H1 (cell line): ENCODE results near the gene POC1B. TPM values are rescaled to one million over a fixed set of nuclear protein-coding genes. Genes with fewer than 3 reads are reported as not detected.

Experiments used
- CTCF ChIA-PET: fragments of 300-600 bp; sonication (Branson Sonifier 250); formaldehyde crosslinking; loops from one replicate; lab custom pipeline; 2021; ENCODE audit not compliant: partially characterized antibody; lab: Charles Lee
- POLR2A ChIA-PET: fragments of 300-600 bp; sonication (Branson Sonifier 250); formaldehyde crosslinking; loops from one replicate; lab custom pipeline; 2021; ENCODE audit warnings: inconsistent platforms; ENCODE audit not compliant: partially characterized antibody; lab: Charles Lee
- DNase-seq, 2 experiments: peaks; one replicate each; pipeline versions ENCODE4 v3.0.0 to v3.0.0-alpha.2; 2010 to 2022; ENCODE audit warnings: low spot score in 2 of 2, low read depth in 1 of 2, mixed read lengths in 1 of 2
- FAIRE-seq: peaks from 2 replicates; lab custom pipeline; 2011; peaks lifted over from hg19 to GRCh38; lab: Jason Lieb, UNC
- H2AFZ ChIP-seq: 2 replicates; pipeline ENCODE4 v1.8.1; 2012; ENCODE audit warnings: low read length, inconsistent platforms
- H2AK5ac ChIP-seq: 2 replicates; pipeline ENCODE4 v1.6.1; 2013; ENCODE audit warnings: low read depth, low read length
- H2BK120ac ChIP-seq: replicated peaks from 2 replicates; pipeline ENCODE3; 2013; ENCODE audit warnings: low read depth, low read length, inconsistent platforms
- H2BK12ac ChIP-seq: 2 replicates; pipeline ENCODE4 v1.6.1; 2013; ENCODE audit warnings: low read depth, low read length
- H2BK15ac ChIP-seq: 2 replicates; pipeline ENCODE4 v1.6.1; 2013; ENCODE audit warnings: low read length
- H2BK20ac ChIP-seq: 2 replicates; pipeline ENCODE4 v1.6.1; 2013; ENCODE audit warnings: low read length
- H2BK5ac ChIP-seq: 2 replicates; pipeline ENCODE4 v1.6.1; 2013; ENCODE audit warnings: low read depth, low read length
- H3K14ac ChIP-seq: 2 replicates; pipeline ENCODE4 v1.6.1; 2013; ENCODE audit warnings: inconsistent platforms; ENCODE audit not compliant: insufficient read length
- H3K18ac ChIP-seq: 2 replicates; pipeline ENCODE4 v1.6.1; 2013; ENCODE audit warnings: low read length; ENCODE audit errors: extremely low read depth
- H3K23ac ChIP-seq: 2 replicates; pipeline ENCODE4 v1.6.1; 2013; ENCODE audit warnings: inconsistent platforms; ENCODE audit not compliant: insufficient read length
- H3K23me2 ChIP-seq: 2 replicates; pipeline ENCODE4 v1.6.1; 2013; ENCODE audit warnings: low read depth, low read length
- H3K27ac ChIP-seq: 2 replicates; pipeline ENCODE4 v1.6.1; 2011; ENCODE audit warnings: low read depth, low read length, inconsistent platforms
- H3K27me3 ChIP-seq, 4 experiments: replicated peaks in 1 of 4; 1 replicate in 1 of 4; 2 replicates in 3 of 4; pipeline versions ENCODE4 v1.6.1 to v1.8.1; 2011 to 2013; ENCODE audit warnings: low read length in 3 of 4, mild to moderate bottlenecking in 3 of 4, inconsistent platforms in 2 of 4, mixed read lengths in 2 of 4, moderate library complexity in 1 of 4; ENCODE audit not compliant: control insufficient read depth in 3 of 4, insufficient read depth in 3 of 4; ENCODE audit errors: extremely low read depth in 1 of 4
- H3K36me3 ChIP-seq, 4 experiments: 2 replicates each; pipeline versions ENCODE4 v1.6.1 to v1.8.1; 2011 to 2013; ENCODE audit warnings: mild to moderate bottlenecking in 4 of 4, low read length in 3 of 4, moderate library complexity in 2 of 4, control low read depth in 1 of 4, inconsistent platforms in 1 of 4; ENCODE audit not compliant: insufficient read depth in 4 of 4, control insufficient read depth in 2 of 4
- H3K4ac ChIP-seq: replicated peaks from 2 replicates; pipeline ENCODE3; 2013; ENCODE audit warnings: low read length, low read depth, mixed read lengths, inconsistent platforms; ENCODE audit not compliant: insufficient read length
- H3K4me1 ChIP-seq, 4 experiments: replicated peaks in 1 of 4; 1 replicate in 1 of 4; 2 replicates in 3 of 4; pipeline versions ENCODE4 v1.6.1 to v1.8.1; 2011 to 2013; ENCODE audit warnings: low read length in 3 of 4, inconsistent platforms in 2 of 4, mixed read lengths in 1 of 4; ENCODE audit not compliant: insufficient read depth in 4 of 4, control insufficient read depth in 3 of 4
- H3K4me2 ChIP-seq, 2 experiments: 2 replicates each; pipeline versions ENCODE4 v1.6.1 to v1.8.1; 2011 to 2013; ENCODE audit warnings: low read depth in 2 of 2, low read length in 2 of 2, control low read depth in 1 of 2, inconsistent platforms in 1 of 2, mild to moderate bottlenecking in 1 of 2; ENCODE audit not compliant: insufficient read depth in 1 of 2
- H3K4me3 ChIP-seq, 4 experiments: fragments of 200-600, 300-600 bp in 1 of 4; sonication (generic), shearing (Covaris generic), sonication (Bioruptor Twin) in 1 of 4; 2 replicates each; pipeline versions ENCODE4 v1.5.1 to v1.8.1; 2011 to 2016; ENCODE audit warnings: low read length in 4 of 4, low read depth in 3 of 4, control low read depth in 2 of 4, inconsistent platforms in 2 of 4, mild to moderate bottlenecking in 2 of 4, mixed read lengths in 1 of 4, moderate library complexity in 1 of 4; ENCODE audit not compliant: insufficient read depth in 2 of 4; ENCODE audit errors: extremely low read depth in 1 of 4
- H3K56ac ChIP-seq: replicated peaks from 2 replicates; pipeline ENCODE3; 2013; ENCODE audit warnings: low read depth, mild to moderate bottlenecking, mixed read lengths, low read length, inconsistent platforms; ENCODE audit not compliant: insufficient read length
- H3K79me1 ChIP-seq: 2 replicates; pipeline ENCODE4 v1.6.1; 2013; ENCODE audit warnings: low read depth, low read length, control low read depth
- H3K79me2 ChIP-seq, 2 experiments: 2 replicates each; pipeline versions ENCODE4 v1.6.1 to v1.8.1; 2012 to 2013; ENCODE audit warnings: low read length in 2 of 2, mild to moderate bottlenecking in 2 of 2, inconsistent platforms in 1 of 2; ENCODE audit not compliant: insufficient read depth in 2 of 2, control insufficient read depth in 1 of 2
- H3K9ac ChIP-seq, 4 experiments: replicated peaks in 1 of 4; 1 replicate in 1 of 4; 2 replicates in 3 of 4; pipeline versions ENCODE4 v1.6.1 to v1.8.1; 2011 to 2013; ENCODE audit warnings: low read depth in 3 of 4, low read length in 3 of 4, control low read depth in 2 of 4, mild to moderate bottlenecking in 2 of 4, moderate library complexity in 2 of 4, inconsistent platforms in 1 of 4; ENCODE audit errors: extremely low read depth in 1 of 4
- H3K9me3 ChIP-seq, 2 experiments: 2 replicates each; pipeline versions ENCODE4 v1.6.1 to v1.8.1; 2012 to 2013; ENCODE audit warnings: mild to moderate bottlenecking in 2 of 2, moderate library complexity in 2 of 2, control low read depth in 1 of 2, inconsistent platforms in 1 of 2, low read depth in 1 of 2, low read length in 1 of 2, mixed read lengths in 1 of 2; ENCODE audit not compliant: insufficient read depth in 2 of 2
- H4K20me1 ChIP-seq, 2 experiments: replicated peaks in 1 of 2; 2 replicates each; pipeline versions ENCODE3 to v1.8.1; 2011 to 2013; ENCODE audit warnings: inconsistent platforms in 2 of 2, low read length in 2 of 2, mild to moderate bottlenecking in 1 of 2; ENCODE audit not compliant: insufficient read depth in 2 of 2, control insufficient read depth in 1 of 2
- H4K5ac ChIP-seq: 2 replicates; pipeline ENCODE4 v1.6.1; 2013; ENCODE audit warnings: low read length, low read depth, mixed read lengths, inconsistent platforms; ENCODE audit not compliant: insufficient read length
- H4K8ac ChIP-seq: 2 replicates; pipeline ENCODE4 v1.8.0; 2013; ENCODE audit warnings: mild to moderate bottlenecking, moderate library complexity, low read length, inconsistent platforms; ENCODE audit not compliant: insufficient read depth; ENCODE audit errors: extremely low read depth
- H4K91ac ChIP-seq: replicated peaks from 2 replicates; pipeline ENCODE3; 2013; ENCODE audit warnings: low read length, mixed read lengths, inconsistent platforms; ENCODE audit not compliant: insufficient read length
- CHD2 ChIP-seq: IDR thresholded peaks from 2 replicates; pipeline ENCODE4 v1.6.1; 2012; ENCODE audit warnings: low read length, improper control_type of control experiment
- FOSL1 ChIP-seq: IDR thresholded peaks from 2 replicates; pipeline ENCODE4 v1.6.1; 2011; ENCODE audit warnings: mild to moderate bottlenecking, low read depth, low read length, moderate library complexity; ENCODE audit not compliant: insufficient read depth
- SP4 ChIP-seq: IDR thresholded peaks from 2 replicates; pipeline ENCODE4 v1.6.1; 2012; ENCODE audit warnings: low read length, inconsistent platforms
- WGBS, 2 experiments: shearing (Covaris generic) in 1 of 2; methylation state at CpG; one replicate each; pipeline versions ENCODE4 v1.1.6 to v1.1.7; 2013 to 2015; ENCODE audit warnings: low lambda C conversion rate in 2 of 2, mixed read lengths in 2 of 2, inconsistent platforms in 1 of 2, low coverage in 1 of 2, missing lambda C conversion rate in 1 of 2; ENCODE audit not compliant: insufficient replicate concordance in 2 of 2, insufficient coverage in 1 of 2, insufficient read length in 1 of 2; ENCODE audit errors: extremely low coverage in 1 of 2, missing lambda C conversion rate in 1 of 2; 5-methylcytosine and 5-hydroxymethylcytosine counted together
- polyA plus RNA-seq, 7 experiments: library from polyadenylated mRNA; depleted of rRNA in 3 of 7; stranded (reverse) in 5 of 7; unstranded in 2 of 7; fragments of >200 nt in 5 of 7; fragments of 200-250 nt in 2 of 7; gene quantifications; 1 replicate in 5 of 7; 2 replicates in 1 of 7; 4 replicates in 1 of 7; pipeline versions ENCODE4 v1.2.1 to v1.2.3, GENCODE V29; 2011 to 2013; ENCODE audit warnings: missing spikeins in 2 of 7, mixed read lengths in 2 of 7
- total RNA-seq: library from RNA; stranded (reverse); fragmentation: NEBNext Ultra II Directional; extraction: Animal tissue kit (Norgen Biotek cat#: 25700); gene quantifications from 2 replicates; pipeline ENCODE4 v1.2.1, GENCODE V29; 2021

POC1B gene
- total and polyA plus RNA-seq, 2 of the 8 experiments (the other 6 are each of a cell fraction or from before 2014, with no cell fraction given) = 7.5 to 16.3 TPM

DNA sequence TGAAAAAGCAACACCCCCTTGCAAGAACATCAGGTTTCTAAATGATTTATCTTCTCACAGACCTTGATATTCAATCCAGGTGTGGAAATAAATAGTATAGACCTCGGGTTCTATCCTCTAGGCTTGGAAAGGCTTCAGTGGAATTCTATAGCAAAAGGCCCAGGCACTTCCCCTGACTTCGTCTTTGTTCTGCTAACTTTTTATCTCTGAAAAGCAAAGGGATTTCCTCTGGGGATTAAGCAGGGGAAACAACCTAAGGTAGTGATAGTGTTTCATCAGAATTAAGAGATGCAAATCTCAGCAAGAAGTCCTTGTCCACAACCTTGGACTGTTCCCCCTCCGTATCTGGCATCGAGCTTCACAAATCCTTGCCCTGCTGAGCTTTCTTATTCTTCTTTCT lies 114.0 kb downstream of the POC1B start:
- Histone ChIP-seq H2AFZ (no peak overlapping the region), H3K4me3 (no peak overlapping the region)
- DNase-seq = no peak
- TF ChIP-seq FOSL1 (no peak), CHD2 (no peak), SP4 (no peak)

More for the DNA sequence above, 114.0 kb downstream of the POC1B start:
- no peaks in the 10 kb centered on the region for H3K27me3 ChIP-seq
- POLR2A ChIA-PET = interaction anchor here (1.8 kb wide), 1 partner anchor 59 kb away, joined by 8 read pairs; the partner anchor contains the start of gene DUSP6
- H3K79me1 ChIP-seq = no peaks in the 10 kb centered on the region
- H3K4me2 ChIP-seq = no peak overlapping the region
- H4K91ac ChIP-seq = no peak overlapping the region
- no peak overlapping the region for H3K23ac ChIP-seq
- H3K9me3 ChIP-seq = no peaks in the 10 kb centered on the region
- no peak for FAIRE-seq
- no peak overlapping the region for H2BK12ac ChIP-seq
- H3K4ac ChIP-seq = no peak overlapping the region
- H3K56ac ChIP-seq = no peak overlapping the region
- no peak overlapping the region for H3K9ac ChIP-seq
- no peaks in the 10 kb centered on the region for H3K23me2 ChIP-seq
- H3K36me3 ChIP-seq = no peaks in the 10 kb centered on the region
- H2AK5ac ChIP-seq = no peak overlapping the region
- H4K5ac ChIP-seq = no peak overlapping the region
- no peaks in the 10 kb centered on the region for H4K20me1 ChIP-seq
- H3K18ac ChIP-seq = no peak overlapping the region
- H2BK15ac ChIP-seq = no peak overlapping the region
- CTCF ChIA-PET = no interaction called here
- no peak overlapping the region for H2BK20ac ChIP-seq
- WGBS, 2 experiments = 80% methylated on average over 4 of the region's 4 CpGs; no CpG with 5 or more reads in 1 of the 2 experiments
- H3K14ac ChIP-seq = no peak overlapping the region
- no peak overlapping the region for H3K27ac ChIP-seq
- no peaks in the 10 kb centered on the region for H3K79me2 ChIP-seq
- H2BK120ac ChIP-seq = no peak overlapping the region
- H2BK5ac ChIP-seq = no peak overlapping the region
- peaks cover 2 to 9% (median 3%) of the 10 kb centered on the region in 4 experiments; a peak in 4 of 7 replicates for H3K4me1 ChIP-seq
- H4K8ac ChIP-seq = no peak overlapping the region
